ENCODE data around the gene GLYR1.
A peak's percentile ranks its signal among the peaks of the same experiment; 100 is the strongest.
"Not testable (repeated sequence)": the region's sequence is repeated elsewhere in the genome, so short reads cannot be mapped to it uniquely, and the experiment has no call there.

The GLYR1 gene

DNA sequence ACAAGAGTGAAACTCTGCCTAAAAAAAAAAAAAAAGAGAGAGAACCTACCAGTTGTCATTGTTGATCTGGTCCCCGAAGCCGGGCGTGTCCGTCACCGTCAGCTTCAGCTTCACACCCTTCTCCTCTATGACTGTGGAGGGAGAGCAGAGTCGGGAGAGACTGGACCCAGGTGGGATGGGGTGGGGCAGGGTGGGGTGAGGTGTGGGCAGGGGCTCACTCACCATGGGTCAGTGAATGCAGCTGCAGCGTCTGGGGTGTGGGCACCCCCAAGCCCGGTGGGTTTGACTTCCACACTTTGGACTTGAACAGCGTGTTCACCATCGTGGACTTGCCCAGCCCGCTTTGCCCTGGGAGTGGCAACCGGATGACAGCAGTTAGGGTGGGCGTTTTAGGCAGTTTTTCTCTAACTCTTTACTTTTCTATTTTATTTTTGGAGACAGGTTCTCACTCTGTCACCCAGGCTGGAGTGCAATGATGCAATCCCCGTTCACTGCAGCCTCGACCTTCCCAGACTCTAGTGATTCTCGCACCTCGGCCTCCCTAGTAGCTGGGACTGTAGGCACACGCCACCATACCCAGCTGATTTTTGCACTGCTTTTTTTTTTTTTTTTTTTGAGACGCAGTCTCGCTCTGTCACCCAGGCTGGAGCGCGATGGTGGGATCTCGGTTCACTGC, 61.2 kb downstream of the GLYR1 start:
- DNase-seq = no peak

DNA sequence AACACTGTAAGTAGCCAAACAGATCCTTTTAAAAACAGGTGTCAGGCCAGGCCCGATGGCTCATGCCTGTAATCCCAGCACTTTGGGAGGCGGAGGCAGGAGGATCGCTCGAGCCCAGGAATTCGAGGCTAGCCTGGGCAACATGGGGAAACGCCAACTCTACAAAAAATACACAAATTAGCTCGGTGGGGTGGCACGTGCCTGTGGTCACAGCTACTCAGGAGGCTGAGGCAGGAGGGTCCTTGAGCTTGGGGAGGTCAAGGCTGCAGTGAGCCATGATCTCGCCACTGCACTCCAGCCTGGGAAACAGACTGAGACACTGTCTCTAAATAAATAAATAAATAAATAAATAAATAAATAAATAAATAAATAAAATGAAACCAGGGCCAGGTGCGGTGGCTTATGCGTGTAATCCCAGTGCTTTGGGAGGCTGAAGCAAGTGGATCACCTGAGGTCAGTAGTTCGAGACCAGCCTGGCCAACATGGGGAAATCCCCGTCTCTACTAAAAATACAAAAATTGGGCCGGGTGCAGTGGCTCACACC, 62.6 kb downstream of the GLYR1 start:
- DNase-seq = not testable (repeated sequence)

DNA sequence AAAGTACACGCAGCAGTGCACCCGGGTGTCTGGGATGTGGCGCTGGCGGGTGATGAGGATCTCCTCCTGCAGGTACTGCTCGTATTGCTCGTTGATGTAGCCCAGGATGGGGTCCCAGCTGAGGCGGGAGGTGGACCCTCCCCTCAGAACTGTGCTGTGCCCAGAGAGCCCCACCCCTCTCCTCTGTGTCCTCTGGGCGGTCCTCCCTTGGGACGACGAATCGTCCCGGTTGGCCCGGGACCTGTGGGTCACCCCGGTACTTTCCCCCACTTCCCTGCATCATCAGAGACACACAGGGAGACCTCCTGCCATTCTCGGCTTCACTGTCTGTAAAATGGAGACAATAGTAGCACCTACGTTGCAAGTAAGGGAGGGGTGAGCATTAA, 63.1 kb downstream of the GLYR1 start:
- no peak for DNase-seq

DNA sequence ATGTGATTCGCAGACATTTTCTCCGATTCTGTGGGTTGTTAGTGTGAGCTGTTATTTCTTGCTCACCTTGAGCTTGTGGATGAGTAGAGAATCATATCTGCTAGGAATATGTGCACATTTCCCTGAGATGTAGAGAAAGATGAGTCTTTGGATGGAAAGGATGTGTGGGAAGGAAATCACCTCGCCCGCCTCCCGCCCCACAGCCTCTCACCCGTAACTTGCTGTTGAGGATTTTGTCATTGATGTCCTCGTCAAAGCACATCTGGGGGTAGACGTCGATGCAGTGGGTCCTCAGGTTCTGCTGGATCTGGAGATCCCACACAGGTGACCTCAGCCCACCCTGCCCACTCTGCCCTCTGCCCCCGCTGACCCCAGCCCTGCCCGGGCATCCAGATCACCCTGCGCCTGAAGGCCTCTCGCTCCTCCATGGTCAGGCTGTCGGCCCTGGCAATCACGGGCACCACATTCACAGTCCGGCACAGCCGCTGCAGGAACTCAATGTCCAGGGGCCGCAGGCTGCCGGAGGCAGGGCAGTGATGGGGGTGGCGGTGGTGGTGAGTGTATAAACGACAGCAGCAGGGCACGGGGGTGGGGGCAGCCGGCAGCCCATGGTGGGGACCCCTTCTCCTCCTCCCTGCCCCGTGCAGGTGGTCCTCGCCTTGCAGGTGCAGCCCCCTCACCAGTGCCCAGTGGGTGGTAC, 63.7 kb downstream of the GLYR1 start:
- no peak for DNase-seq

DNA sequence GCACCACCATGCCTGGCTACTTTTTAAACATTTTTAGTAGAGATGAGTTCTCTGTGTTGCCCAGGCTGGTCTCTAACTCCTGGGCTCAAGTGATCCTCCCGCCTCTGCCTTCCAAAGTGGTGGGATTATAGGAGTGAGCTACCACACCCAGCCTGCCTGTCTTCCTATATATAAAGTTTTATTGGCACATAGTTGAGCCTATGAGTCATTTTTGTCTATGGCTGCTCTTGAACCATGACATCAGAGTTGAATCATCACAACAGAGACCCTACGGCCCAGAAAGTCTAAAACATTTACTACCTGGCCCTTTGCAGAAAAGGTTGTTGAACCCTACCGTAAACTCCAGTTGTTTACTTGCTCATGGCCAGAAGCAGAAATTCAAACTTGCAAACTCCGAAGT, 66.9 kb downstream of the GLYR1 start:
- DNase-seq = no peak

DNA sequence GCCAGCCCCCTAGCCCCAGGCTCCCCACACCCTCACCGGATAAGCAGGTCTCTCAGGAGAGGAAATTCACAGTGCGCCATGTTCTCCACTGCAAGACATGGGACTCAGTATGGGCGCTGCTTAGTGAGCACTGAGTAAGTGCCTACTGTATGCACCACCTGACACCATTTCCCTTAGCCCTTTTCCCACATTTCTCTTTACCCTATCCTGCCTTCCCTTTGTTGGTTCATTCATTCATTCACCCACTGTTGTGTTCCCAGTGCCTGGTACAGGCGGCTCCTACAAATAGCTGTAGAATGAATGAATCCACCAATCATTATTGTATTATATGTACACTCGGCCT, 69.1 kb downstream of the GLYR1 start:
- no peak for DNase-seq

DNA sequence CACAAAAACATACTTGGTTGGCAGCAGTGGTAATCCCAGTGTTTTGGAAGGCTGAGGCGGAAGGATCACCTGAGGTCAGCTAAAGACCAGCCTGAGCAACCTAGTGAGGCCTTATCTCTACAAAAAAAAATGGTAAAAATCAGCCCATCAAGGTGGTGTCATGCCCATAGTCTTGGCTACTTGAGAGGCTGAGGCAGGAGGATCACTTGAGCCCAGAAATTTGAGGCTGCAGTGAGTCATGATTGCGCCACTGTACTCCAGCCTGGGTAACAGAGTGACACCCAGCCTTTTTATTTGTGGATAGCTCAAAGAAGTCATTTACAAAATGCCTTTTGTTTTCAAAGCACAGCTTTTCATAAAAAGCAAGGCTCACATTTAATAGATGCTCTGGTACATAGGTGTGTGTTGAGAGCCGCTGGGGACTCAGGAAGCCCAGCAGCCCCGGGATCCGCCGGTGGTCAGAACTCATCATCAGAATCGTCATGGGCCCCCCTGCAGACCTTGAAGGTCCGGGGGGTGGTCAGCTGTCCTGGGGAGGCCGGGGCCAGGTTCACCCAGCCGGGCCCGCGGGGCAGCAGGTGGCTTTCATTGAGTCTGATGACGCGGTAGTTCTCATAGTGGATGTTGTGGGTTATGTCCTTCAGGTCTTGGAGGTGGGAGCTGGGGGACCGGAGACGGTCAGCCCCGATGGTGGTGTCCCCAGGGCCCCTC, 69.6 kb downstream of the GLYR1 start:
- DNase-seq = no peak

DNA sequence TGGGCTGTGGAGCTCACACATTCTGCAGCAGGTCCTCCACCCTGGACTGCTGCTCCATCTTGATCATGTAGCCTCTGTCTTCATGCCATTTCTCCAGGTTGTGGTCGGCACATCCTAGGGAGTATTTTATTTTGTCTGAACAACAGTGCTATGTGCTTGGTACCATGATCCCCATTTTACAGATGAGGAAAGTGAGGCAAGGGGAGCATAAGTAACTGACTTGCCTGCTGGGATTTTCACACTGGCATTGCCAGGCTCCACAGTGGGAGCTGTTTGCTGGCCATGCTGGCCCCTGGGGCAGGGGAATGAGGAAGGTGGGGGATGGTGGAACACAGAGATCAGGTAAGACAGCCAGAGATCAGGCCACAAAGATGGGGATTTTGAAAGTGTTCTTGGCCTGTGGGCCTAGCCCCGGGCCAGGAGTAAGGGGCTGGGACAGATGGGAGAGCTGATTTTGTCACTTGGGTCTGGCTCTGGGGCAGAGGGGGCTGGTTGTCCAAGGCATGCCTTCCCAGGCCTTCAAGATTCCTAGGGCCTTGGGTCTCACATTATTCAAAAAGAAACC, 70.9 kb downstream of the GLYR1 start:
- no peak for DNase-seq

DNA sequence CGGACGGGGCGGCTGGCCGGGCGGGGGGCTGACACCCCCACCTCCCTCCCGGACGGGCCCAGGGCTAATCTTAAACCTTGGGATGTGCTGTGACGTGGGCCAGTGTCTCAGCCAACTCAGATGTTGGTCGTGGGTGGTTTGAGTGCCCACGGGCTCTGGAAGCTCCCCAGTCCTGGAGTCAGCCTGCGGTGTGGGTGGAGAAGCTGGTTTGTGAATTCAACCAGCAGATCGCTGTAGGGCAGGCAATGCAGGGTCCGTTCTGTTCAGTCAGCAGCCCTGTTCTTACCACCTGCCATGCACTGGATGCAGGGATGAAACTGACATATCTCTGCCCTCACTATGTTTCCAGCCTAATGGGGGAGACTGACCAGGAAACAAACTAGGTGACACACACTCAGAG, 72.1 kb downstream of the GLYR1 start:
- DNase-seq = no peak

DNA sequence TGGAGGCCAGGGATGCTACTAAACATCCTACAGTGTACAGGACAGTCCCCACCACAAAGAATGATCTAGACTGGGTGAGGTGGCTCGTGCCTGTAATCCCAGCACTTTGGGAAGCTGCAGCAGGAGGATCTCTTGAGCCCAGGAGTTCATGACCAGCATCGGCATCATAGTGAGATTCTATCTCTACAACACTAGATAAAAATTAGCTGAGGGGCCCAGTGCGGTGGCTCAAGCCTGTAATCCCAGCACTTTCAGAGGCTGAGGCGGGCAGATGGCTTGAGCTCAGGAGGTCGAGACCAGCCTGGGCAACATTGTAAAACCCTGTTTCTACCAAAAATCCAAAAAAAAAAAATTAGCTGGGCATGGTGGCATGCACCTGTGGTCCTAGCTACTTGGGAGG, 74.7 kb downstream of the GLYR1 start:
- no peak for DNase-seq

DNA sequence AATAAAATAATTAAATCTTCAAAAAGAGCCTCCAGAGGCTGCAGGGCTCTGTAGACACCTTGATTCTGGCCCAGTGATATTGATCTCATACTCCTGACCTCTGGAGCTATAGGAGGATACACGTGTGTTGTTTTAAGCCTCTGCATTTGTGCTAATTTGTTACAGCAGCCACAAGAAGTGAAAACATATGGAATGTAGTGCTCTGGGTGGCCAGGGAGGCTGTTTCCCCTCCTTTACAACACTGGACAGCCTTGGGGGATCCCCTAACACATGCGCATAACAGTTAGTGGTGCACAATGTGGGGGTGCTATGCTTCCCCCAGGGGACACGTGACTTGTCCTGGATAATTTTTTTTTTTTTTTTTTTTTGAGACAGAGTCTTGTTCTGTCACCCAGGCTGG, 75.4 kb downstream of the GLYR1 start:
- DNase-seq = no peak

DNA sequence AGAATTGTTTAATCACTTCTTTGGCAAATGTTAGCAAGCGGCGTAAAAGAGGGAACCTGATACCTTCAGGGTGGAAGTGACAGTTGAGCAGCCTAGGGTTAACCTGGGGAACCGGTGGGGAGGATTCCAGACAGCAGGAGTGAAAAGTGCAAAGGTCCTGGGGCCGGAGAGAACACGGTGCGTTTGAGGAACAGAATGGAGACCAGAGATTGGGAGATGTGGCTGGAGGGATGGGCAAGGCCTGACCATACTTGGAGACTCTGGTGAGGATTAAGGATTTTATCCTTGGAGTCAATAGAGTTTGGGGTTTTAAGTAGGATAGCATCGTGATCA, 77.8 kb downstream of the GLYR1 start:
- no peak for DNase-seq

DNA sequence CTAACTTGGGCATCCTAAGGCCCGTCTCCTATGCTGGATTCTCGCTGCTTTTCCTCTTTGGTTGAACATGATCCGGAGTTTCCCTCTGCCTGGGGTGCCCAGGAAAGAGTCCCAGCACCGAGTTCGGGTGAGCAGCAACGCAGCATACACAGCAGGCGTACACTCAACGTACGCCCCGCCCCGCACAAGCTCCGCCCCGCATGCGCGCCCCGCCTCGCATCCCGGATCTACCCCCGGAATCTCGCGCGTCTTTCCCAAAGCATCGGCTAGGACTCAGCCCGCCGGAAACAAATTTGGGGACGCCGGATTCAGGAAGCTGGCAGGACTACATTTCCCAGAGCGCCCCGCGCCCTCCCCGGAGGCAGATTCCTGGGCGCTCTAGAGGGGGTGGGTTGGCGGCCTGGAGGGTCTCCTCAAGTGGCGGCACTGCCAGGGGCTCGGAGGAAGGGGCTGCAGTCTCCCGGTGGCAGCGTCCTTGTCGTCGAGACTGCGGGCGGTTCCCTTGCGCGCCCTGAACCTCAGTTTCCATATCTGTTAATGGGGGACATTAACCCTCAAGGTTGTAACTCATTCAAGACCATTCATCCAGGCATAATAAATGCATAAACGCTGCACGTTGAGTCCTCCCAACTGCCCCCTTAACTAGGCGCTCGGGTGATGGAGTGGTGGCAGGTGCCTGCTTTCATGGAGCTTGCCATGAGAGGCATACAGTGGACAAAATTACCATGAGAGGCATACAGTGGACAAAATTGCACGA, 78.4 kb downstream of the GLYR1 start:
- DNase-seq = peak; percentile 98

DNA sequence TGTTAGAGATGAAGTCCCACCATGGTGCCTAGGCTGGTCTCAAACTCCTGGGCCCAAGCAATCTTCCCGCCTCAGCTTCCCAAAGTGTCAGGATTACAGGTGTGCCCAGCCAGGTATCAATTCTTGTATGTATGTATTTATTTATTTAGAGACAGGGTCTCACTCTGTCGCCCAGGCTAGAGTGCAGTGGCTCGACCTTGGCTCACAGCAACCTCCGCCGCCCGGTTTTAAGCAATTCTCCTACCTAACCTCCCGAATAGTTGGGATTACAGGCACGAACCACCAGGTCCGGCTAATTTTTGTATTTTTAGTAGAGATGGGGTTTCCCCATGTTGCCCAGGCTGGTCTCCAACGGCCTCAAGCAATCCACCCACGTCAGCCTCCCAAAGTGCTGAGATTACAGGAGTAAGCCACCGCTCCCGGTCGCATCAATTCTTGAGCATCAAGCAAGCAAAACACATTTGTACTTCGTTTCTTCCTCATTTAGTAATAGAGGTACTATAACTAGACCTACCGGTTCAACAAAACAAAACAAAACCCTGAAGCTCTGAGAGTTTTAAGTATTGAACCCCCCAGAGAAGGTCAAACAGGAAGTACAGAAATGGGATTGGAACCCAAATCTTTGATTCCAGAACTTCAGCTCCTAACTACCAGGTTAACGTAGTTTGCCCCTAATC, 79.1 kb downstream of the GLYR1 start:
- no peak for DNase-seq

DNA sequence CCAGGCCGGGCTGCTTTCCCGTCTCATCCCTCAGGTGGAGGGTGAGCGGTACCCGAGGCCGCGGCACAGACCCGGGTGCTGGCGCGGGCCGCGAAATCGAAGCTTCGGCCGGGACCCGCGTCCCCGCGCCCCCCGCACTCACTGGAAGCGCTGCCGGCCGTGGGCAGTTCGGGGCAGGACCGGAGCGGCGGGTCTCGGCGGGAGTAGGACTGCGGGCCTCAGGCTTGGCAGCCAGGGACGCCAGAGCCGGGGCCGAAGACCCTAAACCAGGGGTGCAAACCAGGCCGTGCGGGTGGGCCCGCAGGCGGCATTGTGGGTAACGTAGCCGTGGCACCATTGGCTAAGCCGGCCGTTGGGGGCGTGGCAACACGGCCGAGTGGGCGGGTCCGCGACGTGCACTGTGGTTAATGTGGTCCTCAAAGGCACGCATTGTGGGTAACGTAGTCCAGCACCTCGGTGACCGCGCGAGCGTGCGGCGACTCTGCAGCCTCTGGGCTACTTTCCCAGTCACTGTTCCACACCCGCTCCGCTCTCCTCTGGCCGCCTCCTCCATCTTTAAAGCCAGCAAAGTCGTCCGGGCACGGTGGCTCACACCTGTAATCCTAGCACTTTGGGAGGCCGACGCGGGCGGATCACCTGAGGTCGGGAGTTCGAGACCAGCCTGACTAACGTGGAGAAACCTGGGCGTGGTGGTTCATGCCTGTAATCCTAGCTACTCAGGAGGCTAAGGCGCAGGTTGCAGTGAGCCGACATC, 80.0 kb downstream of the GLYR1 start, which contains the start of gene ZNF500:
Gene ZNF500, minus strand, starts transcription at position 288 of the 754 bp plus-strand sequence. CDS start 1,184 bp downstream, outside the sequence.
- DNase-seq = peak; percentile 98

DNA sequence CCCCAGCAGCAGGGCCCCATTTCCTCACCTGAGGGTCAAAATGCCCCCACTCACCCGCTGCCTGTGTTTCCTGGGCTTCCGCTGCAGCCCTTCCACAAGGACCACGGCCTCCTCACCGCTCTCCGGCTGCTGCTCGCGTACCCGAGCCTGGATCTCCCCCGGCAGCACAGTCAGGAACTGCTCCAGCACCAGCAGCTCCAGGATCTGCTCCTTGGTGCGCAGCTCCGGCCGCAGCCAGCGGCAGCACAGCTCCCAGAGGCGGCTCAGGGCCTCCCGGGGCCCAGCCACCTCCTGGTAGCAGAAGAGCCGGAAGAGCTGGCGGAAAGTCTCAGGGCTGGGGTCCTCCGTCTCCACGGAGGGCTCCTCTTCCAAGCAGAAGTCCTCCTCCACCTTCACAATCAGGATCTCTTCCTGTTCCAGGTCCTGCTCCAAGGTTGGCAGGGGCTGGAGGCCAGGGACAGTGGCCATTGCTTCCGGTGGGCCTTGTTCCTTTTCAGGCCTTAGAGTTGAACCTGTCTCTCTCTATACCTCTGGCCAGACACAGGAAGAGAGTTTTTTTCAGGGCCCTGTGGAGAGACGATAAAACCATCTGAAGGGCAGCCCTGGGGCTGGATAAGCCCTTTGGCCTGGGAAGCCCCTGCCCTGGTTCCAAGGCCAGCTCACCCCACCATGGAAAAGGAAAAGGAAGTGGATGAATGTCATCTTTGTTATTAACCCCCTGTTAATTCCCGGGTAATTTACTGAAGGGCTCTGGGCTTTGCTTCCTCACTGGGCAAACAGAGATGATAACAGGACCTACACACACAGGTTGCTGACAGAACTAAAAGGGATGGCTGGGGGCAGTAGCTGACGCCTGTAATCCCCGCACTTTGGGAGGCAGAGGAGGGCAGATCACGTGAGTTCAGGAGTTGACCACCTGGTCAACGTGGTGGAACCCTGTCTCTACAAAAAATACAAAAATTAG, 81.3 kb downstream of the GLYR1 start:
- DNase-seq = no peak

DNA sequence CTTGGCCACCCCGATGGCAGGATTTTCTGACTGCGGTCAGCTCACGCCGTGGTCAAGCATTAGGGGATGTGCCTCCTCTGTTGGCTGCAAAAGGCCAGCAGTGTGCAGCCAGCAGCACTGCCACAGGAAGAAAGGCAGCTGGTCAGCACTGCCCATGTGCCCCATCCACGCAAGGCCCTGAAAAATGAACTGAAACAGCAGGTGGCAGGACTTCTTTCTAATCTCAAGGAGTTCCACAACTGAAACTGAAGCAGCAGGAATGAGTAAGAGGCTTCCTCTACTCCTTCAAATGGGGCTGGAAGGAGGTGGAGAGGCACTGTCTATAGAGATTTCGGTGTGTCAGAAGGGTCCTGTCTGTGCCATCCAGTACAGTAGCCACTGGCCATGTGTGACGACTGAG, 83.3 kb downstream of the GLYR1 start:
- no peak for DNase-seq

DNA sequence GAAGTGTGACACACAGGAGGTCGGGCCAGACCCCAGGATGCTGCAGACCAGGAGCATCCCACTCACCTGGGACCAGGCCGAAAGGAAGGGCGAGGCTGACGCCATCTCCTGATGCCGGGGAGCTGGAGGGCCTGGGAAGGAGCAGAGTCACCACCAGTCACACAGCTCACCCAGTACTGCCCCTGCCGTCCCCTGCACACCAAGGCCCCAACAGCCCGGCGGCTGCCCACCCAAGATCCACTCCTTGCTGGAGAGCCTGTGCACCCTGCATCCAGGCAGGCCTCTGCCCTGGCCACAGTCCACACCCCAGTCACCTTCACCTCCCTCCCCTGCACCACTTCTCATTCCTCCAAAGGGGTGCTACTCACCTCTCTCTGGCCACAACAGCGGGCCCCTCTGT, 84.9 kb downstream of the GLYR1 start:
- no peak for DNase-seq

DNA sequence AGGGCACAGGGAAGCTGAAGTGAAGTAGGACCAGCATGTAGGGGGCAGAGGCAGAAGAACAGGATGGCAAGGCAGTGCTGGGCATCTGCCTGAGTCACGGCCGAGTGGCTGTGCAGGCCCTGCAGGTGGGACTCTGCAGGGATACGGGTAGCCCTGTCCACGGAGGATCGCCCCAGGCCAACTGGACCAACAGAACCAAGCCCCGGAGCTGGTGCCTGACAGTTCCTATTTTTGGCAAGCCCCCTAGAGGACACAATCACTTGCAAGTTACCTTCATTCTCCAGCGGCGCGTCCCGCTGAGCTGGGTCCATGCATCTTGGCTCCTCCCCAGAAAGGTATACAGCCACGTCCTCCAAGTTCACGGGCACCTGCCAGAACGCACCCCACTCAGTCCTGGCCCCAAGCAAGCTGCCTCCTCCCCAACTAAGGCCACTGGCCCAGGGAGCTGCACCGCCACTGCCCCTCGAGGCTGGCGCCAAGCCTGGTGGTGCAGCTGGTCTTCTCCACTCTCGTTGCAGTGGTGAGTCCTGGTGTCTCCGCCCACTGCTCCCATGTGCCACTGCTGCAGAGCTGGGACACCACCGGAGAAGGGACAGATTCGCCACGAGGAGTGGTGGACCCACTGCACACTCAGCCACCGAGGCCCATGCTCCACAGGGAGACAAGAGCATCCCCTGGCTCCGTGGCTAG, 86.7 kb downstream of the GLYR1 start:
- DNase-seq = no peak

DNA sequence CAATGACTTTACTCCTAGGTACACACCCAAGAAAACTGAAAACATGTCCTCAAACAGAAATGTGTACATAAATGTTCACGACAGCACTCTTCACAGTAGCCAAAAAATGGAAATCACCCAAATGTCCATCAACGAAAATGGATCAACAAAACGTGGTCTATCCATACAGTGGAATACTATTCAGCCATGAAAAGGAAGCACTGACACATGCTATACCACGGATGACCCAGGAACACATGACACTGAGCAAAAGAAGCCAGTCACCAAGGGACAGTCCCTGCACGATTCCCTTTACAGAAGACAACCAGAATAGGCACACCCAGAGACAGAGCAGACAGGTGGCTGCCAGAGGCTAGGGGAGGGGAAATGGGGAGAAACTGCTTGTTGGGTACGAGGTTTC, 91.4 kb downstream of the GLYR1 start:
- DNase-seq = no peak

Data from left hindlimb (tissue), 1 donor.